Suprapubic skin (tissue), 4 donors: ENCODE data around the gene BSND. TPM values are rescaled to one million over a fixed set of nuclear protein-coding genes. Genes with fewer than 3 reads are reported as not detected.

ENCODE experiments used
- DNase-seq, 2 donors: peaks; one replicate each; pipeline ENCODE4 v3.0.0-alpha.2; 2019; ENCODE audit warnings: low spot score in 2 of 2
- H3K27ac ChIP-seq: fragments of 200-600 bp; sonication (generic); one replicate; pipeline ENCODE4 v1.5.1; 2019
- H3K27me3 ChIP-seq: fragments of 200-600 bp; sonication (generic); one replicate; pipeline ENCODE4 v1.5.1; 2019
- H3K36me3 ChIP-seq: fragments of 200-600 bp; sonication (generic); one replicate; pipeline ENCODE4 v1.5.1; 2019
- H3K4me1 ChIP-seq: fragments of 200-600 bp; sonication (generic); one replicate; pipeline ENCODE4 v1.5.1; 2019
- H3K4me3 ChIP-seq: fragments of 200-600 bp; sonication (generic); one replicate; pipeline ENCODE4 v1.5.1; 2019; ENCODE audit warnings: mild to moderate bottlenecking
- H3K9me3 ChIP-seq: fragments of 200-600 bp; sonication (generic); one replicate; pipeline ENCODE4 v1.5.1; 2019
- CTCF ChIP-seq, 2 donors: fragments of 200-600 bp in 1 of 2; fragments of 450-650 bp in 1 of 2; sonication (generic) in 1 of 2; IDR thresholded peaks; one replicate each; pipeline ENCODE4 v1.5.1; 2016 to 2019; ENCODE audit warnings: antibody characterized with exemption in 2 of 2, mild to moderate bottlenecking in 1 of 2, moderate library complexity in 1 of 2
- EP300 ChIP-seq: sonication (generic); formaldehyde crosslinking; IDR thresholded peaks from one replicate; pipeline ENCODE4 v1.6.1; 2017; ENCODE audit warnings: antibody characterized with exemption
- POLR2A ChIP-seq, 2 donors: fragments of 450-650 bp; IDR thresholded peaks; one replicate each; pipeline ENCODE4 v1.6.1; 2017; ENCODE audit warnings: antibody characterized with exemption in 2 of 2, mild to moderate bottlenecking in 2 of 2, moderate library complexity in 2 of 2
- POLR2AphosphoS5 ChIP-seq, 3 donors: sonication (generic); formaldehyde crosslinking; IDR thresholded peaks; one replicate each; pipeline ENCODE4 v1.6.1; 2017; ENCODE audit warnings: antibody characterized with exemption in 3 of 3
- WGBS: methylation state at CpG from one replicate; pipeline ENCODE4 v1.1.5; 2018; 5-methylcytosine and 5-hydroxymethylcytosine counted together
- total RNA-seq, 4 donors: library from RNA; depleted of rRNA; stranded (reverse); fragments of >200 nt; gene quantifications; one replicate each; pipeline ENCODE4 v1.1.0, GENCODE V29; 2016

The BSND gene
- total RNA-seq, 4 donors from 2014 or later: not detected

GRCh38 chr1:54979327-54979891 lies 19.3 kb upstream of the BSND start:
- no peak overlapping the region for H3K27ac ChIP-seq
- H3K4me1 ChIP-seq: peaks cover 20% of the 10 kb centered on the region
- peak in 1 of 2 donors; percentile 41 for DNase-seq
- 71% methylated on average over 1 of the region's 5 CpGs for WGBS
- no peaks in the 10 kb centered on the region for H3K36me3 ChIP-seq
- no peak overlapping the region for H3K4me3 ChIP-seq
- H3K9me3 ChIP-seq: no peaks in the 10 kb centered on the region
- H3K27me3 ChIP-seq: peaks cover 15% of the 10 kb centered on the region
- TF ChIP-seq CTCF (IDR thresholded peaks at IDR 0.05) (no peak), POLR2A (IDR thresholded peaks at IDR 0.05) (no peak), EP300 (no peak)

- H3K4me3 ChIP-seq: peak overlapping the region; percentile 64
- DNase-seq: no peak
- H3K27ac ChIP-seq: peak overlapping the region; percentile 77
- 46% methylated on average over 8 of the region's 25 CpGs for WGBS
- H3K9me3 ChIP-seq: no peaks in the 10 kb centered on the region
- H3K4me1 ChIP-seq: peaks cover 20% of the 10 kb centered on the region
- TF ChIP-seq POLR2AphosphoS5 (IDR thresholded peaks at IDR 0.05): no peak
- no peak for TF ChIP-seq POLR2A (IDR thresholded peaks at IDR 0.05)
- no peak for TF ChIP-seq EP300
- no peak for TF ChIP-seq CTCF (IDR thresholded peaks at IDR 0.05)
- H3K36me3 ChIP-seq: no peaks in the 10 kb centered on the region
- H3K27me3 ChIP-seq: peaks cover 15% of the 10 kb centered on the region
These were observed 18.6 kb upstream of the BSND start for GRCh38 chr1:54980046-54980527.

- Histone ChIP-seq H3K4me1 (peaks cover 17% of the 10 kb centered on the region), H3K9me3 (no peaks in the 10 kb centered on the region), H3K36me3 (no peaks in the 10 kb centered on the region), H3K27ac (peak within 1 kb of the TSS; percentile 77), H3K4me3 (peak within 1 kb of the TSS; percentile 64), H3K27me3 (peaks cover 15% of the 10 kb centered on the region)
- DNase-seq: peak in 1 of 2 donors; percentile 74
- WGBS: 12% methylated on average over 27 of the region's 69 CpGs
- no peak for TF ChIP-seq CTCF (IDR thresholded peaks at IDR 0.05)
These were observed 18.0 kb upstream of the BSND start, which contains the start of gene TMEM61 for GRCh38 chr1:54980528-54981241. Gene TMEM61 (plus strand): TSS chr1:54980628. CDS start chr1:54981066, 438 bp downstream.

GRCh38 chr1:54981466-54981865 lies 17.3 kb upstream of the BSND start:
- Histone ChIP-seq H3K4me1 (peaks cover 15% of the 10 kb centered on the region), H3K9me3 (no peaks in the 10 kb centered on the region), H3K27ac (no peak overlapping the region), H3K36me3 (no peaks in the 10 kb centered on the region), H3K27me3 (peaks cover 15% of the 10 kb centered on the region), H3K4me3 (no peak overlapping the region)
- whole genome bisulfite sequencing: 92% methylated on average over 8 of the region's 8 CpGs
- TF ChIP-seq POLR2A (IDR thresholded peaks at IDR 0.05): no peak
- TF ChIP-seq POLR2AphosphoS5 (IDR thresholded peaks at IDR 0.05): no peak
- no peak for TF ChIP-seq CTCF (IDR thresholded peaks at IDR 0.05)
- TF ChIP-seq EP300: no peak
- peak in 1 of 2 donors; percentile 45 for DNase-seq

- peaks cover 15% of the 10 kb centered on the region for H3K27me3 ChIP-seq
- no peaks in the 10 kb centered on the region for H3K9me3 ChIP-seq
- no peak overlapping the region for H3K4me3 ChIP-seq
- H3K4me1 ChIP-seq: peaks cover 15% of the 10 kb centered on the region
- H3K36me3 ChIP-seq: no peaks in the 10 kb centered on the region
- TF ChIP-seq POLR2AphosphoS5 (IDR thresholded peaks at IDR 0.05) (no peak), CTCF (IDR thresholded peaks at IDR 0.05) (no peak), EP300 (no peak), POLR2A (IDR thresholded peaks at IDR 0.05) (no peak)
- H3K27ac ChIP-seq: no peak overlapping the region
- DNase-seq: no peak
These were observed 16.0 kb upstream of the BSND start for GRCh38 chr1:54982739-54983138.
